K562 (cell line): Measurements from ENCODE around the gene ALOXE3. TPM values are rescaled to one million over a fixed set of nuclear protein-coding genes. Genes with fewer than 3 reads are reported as not detected.

Source experiments
- ATAC-seq: fragments of 200-7000 bp; cut with Tn5 transposase; 3 replicates; pipeline ENCODE4 v1.9.1; 2020; ENCODE audit warnings: moderate library complexity
- BruUV-seq: library from RNA; stranded (reverse); fragments of 400-500 nt; replicated peaks from 2 replicates; lab custom pipeline; 2021; lab: Mats Ljungman, UMichigan
- CTCF ChIA-PET: fragments of 300-600 bp; formaldehyde crosslinking; extraction: SDS; loops from one replicate; lab custom pipeline; 2021; ENCODE audit warnings: low intra/inter-chr PET ratio; lab: Yijun Ruan, JAX
- POLR2A ChIA-PET: fragments of 300-600, 350-650 bp; sonication (Branson Sonifier 250); formaldehyde crosslinking; extraction: SDS; loops from one replicate; lab custom pipeline; 2021; ENCODE audit warnings: antibody characterized with exemption, inconsistent platforms; lab: Yijun Ruan, JAX
- DNase-seq, 4 experiments: peaks; one replicate each; pipeline versions ENCODE4 v3.0.0 to v3.0.0-alpha.2; 2011 to 2018; ENCODE audit warnings: low spot score in 3 of 4, mixed read lengths in 3 of 4; ENCODE audit errors: extremely low read depth in 1 of 4
- FAIRE-seq: peaks from 2 replicates; lab custom pipeline; 2011; peaks lifted over from hg19 to GRCh38; lab: Jason Lieb, UNC
- H2AFZ ChIP-seq: 2 replicates; pipeline ENCODE4 v1.6.0; 2011; ENCODE audit warnings: low read depth, low read length, control low read depth, inconsistent platforms
- H3K27ac ChIP-seq: fragments of 200-600 bp; 3 replicates; pipeline ENCODE4 v1.8.0; 2011; ENCODE audit warnings: low read depth, mild to moderate bottlenecking, control low read depth, inconsistent platforms, low read length, moderate library complexity, mixed read lengths; ENCODE audit errors: extremely low read depth
- H3K27me3 ChIP-seq, 2 experiments: fragments of 300-600 bp in 1 of 2; 2 replicates in 1 of 2; 3 replicates in 1 of 2; pipeline versions ENCODE4 v1.6.0 to v1.8.0; 2011; ENCODE audit warnings: inconsistent platforms in 2 of 2, low read length in 2 of 2, mild to moderate bottlenecking in 1 of 2, mixed read lengths in 1 of 2, moderate library complexity in 1 of 2; ENCODE audit not compliant: control insufficient read depth in 2 of 2, insufficient read depth in 2 of 2
- H3K36me3 ChIP-seq: fragments of 300-600 bp; 3 replicates; pipeline ENCODE4 v1.8.0; 2011; ENCODE audit warnings: mild to moderate bottlenecking, low read length, inconsistent platforms; ENCODE audit not compliant: control insufficient read depth, insufficient read depth
- H3K4me1 ChIP-seq, 2 experiments: fragments of 200-600 bp in 1 of 2; replicated peaks in 1 of 2; 2 replicates in 1 of 2; 3 replicates in 1 of 2; pipeline versions ENCODE4 v1.5.1 to v1.8.0; 2011; ENCODE audit warnings: inconsistent platforms in 2 of 2, low read length in 2 of 2, mild to moderate bottlenecking in 1 of 2, mixed read lengths in 1 of 2, moderate library complexity in 1 of 2; ENCODE audit not compliant: control insufficient read depth in 2 of 2, insufficient read depth in 2 of 2
- H3K4me2 ChIP-seq: 2 replicates; pipeline ENCODE4 v1.6.1; 2011; ENCODE audit warnings: low read length, control low read depth, inconsistent platforms, mixed read lengths; ENCODE audit not compliant: insufficient read depth
- H3K4me3 ChIP-seq: fragments of 200-600 bp; sonication (generic), shearing (Covaris generic); 2 replicates; pipeline ENCODE4 v1.5.1; 2016; ENCODE audit warnings: control low read depth, inconsistent platforms
- H3K79me2 ChIP-seq: fragments of 200-600 bp; 3 replicates; pipeline ENCODE4 v1.8.0; 2011; ENCODE audit warnings: low read length, inconsistent platforms; ENCODE audit not compliant: control insufficient read depth, insufficient read depth
- H3K9ac ChIP-seq, 2 experiments: 2 replicates each; pipeline versions ENCODE4 v1.6.0 to v1.6.1; 2011; ENCODE audit warnings: low read depth in 2 of 2, low read length in 2 of 2, control low read depth in 1 of 2, inconsistent platforms in 1 of 2, mild to moderate bottlenecking in 1 of 2, mixed read lengths in 1 of 2; ENCODE audit not compliant: insufficient read depth in 1 of 2
- H3K9me1 ChIP-seq: one replicate; pipeline ENCODE4 v1.6.0; 2011; ENCODE audit warnings: inconsistent platforms, mild to moderate bottlenecking, low read length, moderate library complexity; ENCODE audit not compliant: control insufficient read depth, insufficient read depth
- H3K9me3 ChIP-seq: replicated peaks from 2 replicates; pipeline ENCODE4 v1.5.1; 2011; ENCODE audit warnings: low read depth, low read length, inconsistent platforms; ENCODE audit not compliant: control insufficient read depth, insufficient read depth
- H4K20me1 ChIP-seq: replicated peaks from 2 replicates; pipeline ENCODE4 v1.6.1; 2011; ENCODE audit warnings: low read length, inconsistent platforms, mixed read lengths; ENCODE audit not compliant: control insufficient read depth, insufficient read depth
- ATF1 ChIP-seq, 2 experiments: fragments of 450-650 bp in 1 of 2; IDR thresholded peaks; 2 replicates each; pipeline ENCODE4 v1.6.1; 2016; ENCODE audit warnings: missing compliant biosample characterization in 1 of 2, missing genetic modification characterization in 1 of 2
- BCOR ChIP-seq: fragments of 450-650 bp; IDR thresholded peaks from 2 replicates; pipeline ENCODE4 v1.6.1; 2016
- CEBPG ChIP-seq, 3 experiments: fragments of 200-800 bp in 1 of 3; sonication (Bioruptor generic) in 1 of 3; sonication (generic) in 1 of 3; formaldehyde crosslinking in 1 of 3; IDR thresholded peaks in 2 of 3; conservative IDR thresholded peaks in 1 of 3; 2 replicates each; pipeline versions ENCODE4 v1.6.1 to v1.8.0; 2016 to 2022; ENCODE audit warnings: missing compliant biosample characterization in 2 of 3, missing genetic modification characterization in 2 of 3, mild to moderate bottlenecking in 1 of 3, missing genetic modification reagents in 1 of 3
- CTCF ChIP-seq, 3 experiments: IDR thresholded peaks in 2 of 3; conservative IDR thresholded peaks in 1 of 3; 2 replicates each; pipeline ENCODE4 v1.5.1; 2011 to 2012; ENCODE audit warnings: low read length in 3 of 3, mild to moderate bottlenecking in 3 of 3, control low read depth in 2 of 3, improper control_type of control experiment in 1 of 3, inconsistent platforms in 1 of 3, low read depth in 1 of 3, mixed read lengths in 1 of 3, moderate library complexity in 1 of 3; ENCODE audit not compliant: insufficient read depth in 2 of 3
- RFX1 ChIP-seq: fragments of 450-650 bp; IDR thresholded peaks from 2 replicates; pipeline ENCODE4 v1.6.1; 2016; ENCODE audit warnings: mild to moderate bottlenecking, moderate library complexity
- SMC3 ChIP-seq: conservative IDR thresholded peaks from 2 replicates; pipeline ENCODE4 v1.6.1; 2011; ENCODE audit warnings: low read depth, low read length, improper control_type of control experiment; ENCODE audit not compliant: insufficient read depth
- ZNF696 ChIP-seq: fragments of 250-450 bp; sonication (Bioruptor Pico); conservative IDR thresholded peaks from 2 replicates; pipeline ENCODE4 v1.4.0; 2020; ENCODE audit warnings: mild to moderate bottlenecking, moderate library complexity
- WGBS: fragments of 100-300 bp; shearing (Covaris generic); methylation state at CpG from one replicate; pipeline ENCODE4 v1.1.6; 2016; ENCODE audit warnings: low coverage, mixed read lengths; ENCODE audit not compliant: insufficient coverage; ENCODE audit errors: missing lambda C conversion rate; 5-methylcytosine and 5-hydroxymethylcytosine counted together
- in situ Hi-C: fragments of 300-500 bp; cut with MboI; formaldehyde crosslinking; loops from 4 replicates; pipeline ENCODE4 v1.15.0; 2018; ENCODE audit warnings: inconsistent platforms, mixed read lengths
- intact Hi-C: fragments of 100-400 bp; cut with micrococcal nuclease; formaldehyde crosslinking; loops from 2 replicates; pipeline ENCODE4 v1.14.2; 2022
- polyA plus RNA-seq, 8 experiments: library from polyadenylated mRNA; depleted of rRNA in 4 of 8; stranded (reverse) in 5 of 8; unstranded in 3 of 8; fragments of >200 nt; fragmentation: Nextera tagmentation in 2 of 8; fragmentation: Illumina TruSeq in 1 of 8; extraction: Ambion mirVana in 2 of 8; extraction: Trizol in 1 of 8; gene quantifications; 2 replicates each; pipeline versions ENCODE4 v1.2.1 to v1.2.3, GENCODE V29; 2011 to 2014; ENCODE audit warnings: inconsistent platforms in 1 of 8, missing spikeins in 1 of 8
- total RNA-seq, 7 experiments: library from RNA; depleted of rRNA in 6 of 7; stranded (reverse); fragments of >200 nt in 6 of 7; fragmentation: Illumina TruSeq in 2 of 7; extraction: Trizol in 2 of 7; gene quantifications; 2 replicates each; pipeline versions ENCODE4 v1.2.1 to v1.2.3, GENCODE V29; 2011 to 2021; ENCODE audit warnings: low replicate concordance in 1 of 7
- TF ChIP-seq, protein P1 (sequence below), 2 experiments: fragments of 450-650 bp; formaldehyde crosslinking in 1 of 2; IDR thresholded peaks; 2 replicates each; pipeline versions ENCODE4 v1.4.0 to v1.6.1; 2014 to 2020; ENCODE audit warnings: mild to moderate bottlenecking in 2 of 2, borderline replicate concordance in 1 of 2, low read depth in 1 of 2

The ALOXE3 gene
- total and polyA plus RNA-seq, 9 of the 15 experiments (the other 6 are each of a cell fraction or from before 2014, with no cell fraction given) = 0.04 TPM; not detected in 8

GRCh38 chr17:8073627-8074484, 44.5 kb downstream of the ALOXE3 start:
- BruUV-seq = no TSS peak
- peak; percentile 68 to 76 (median 70) for DNase-seq
- Histone ChIP-seq H3K4me3 (no peak overlapping the region), H3K36me3 (no peaks in the 10 kb centered on the region), H3K27ac (no peak overlapping the region), H3K4me2 (peak overlapping the region; percentile 62; the same call in 1 of the 2 replicates), H2AFZ (no peak overlapping the region), H3K4me1 (peaks cover 5 to 22% of the 10 kb centered on the region in 2 experiments; a peak in 3 of 5 replicates), H4K20me1 (no peaks in the 10 kb centered on the region), H3K9me3 (no peaks in the 10 kb centered on the region), H3K9me1 (no peaks in the 10 kb centered on the region), H3K79me2 (no peaks in the 10 kb centered on the region), H3K27me3 (peaks cover 0 to 25% of the 10 kb centered on the region in 2 experiments; a peak in 3 of 5 replicates), H3K9ac (peak overlapping the region in 1 of 2 experiments; percentile 88; a peak in 2 of 4 replicates)
- ChIA-PET CTCF (no interaction called here), POLR2A (interaction anchor here (0.6 to 2.1 kb wide), 5 partner anchors 9 to 188 kb away, joined by 3 to 9 read pairs (median 3); partner anchors contain the start of gene CTC1)
- WGBS = 1% methylated on average over 17 of the region's 28 CpGs
- intact Hi-C loops (loop anchor here (5.0 kb wide), 1 partner anchor 38 kb away; no protein-coding TSS in a partner anchor), in situ Hi-C loops (loop anchor here (25.0 kb wide), 2 partner anchors 713 to 913 kb away; partner anchors contain the start of gene MFSD6L)
- peak; percentile 92 for ATAC-seq
- FAIRE-seq = peak; percentile 54
- TF ChIP-seq, protein P1, sequence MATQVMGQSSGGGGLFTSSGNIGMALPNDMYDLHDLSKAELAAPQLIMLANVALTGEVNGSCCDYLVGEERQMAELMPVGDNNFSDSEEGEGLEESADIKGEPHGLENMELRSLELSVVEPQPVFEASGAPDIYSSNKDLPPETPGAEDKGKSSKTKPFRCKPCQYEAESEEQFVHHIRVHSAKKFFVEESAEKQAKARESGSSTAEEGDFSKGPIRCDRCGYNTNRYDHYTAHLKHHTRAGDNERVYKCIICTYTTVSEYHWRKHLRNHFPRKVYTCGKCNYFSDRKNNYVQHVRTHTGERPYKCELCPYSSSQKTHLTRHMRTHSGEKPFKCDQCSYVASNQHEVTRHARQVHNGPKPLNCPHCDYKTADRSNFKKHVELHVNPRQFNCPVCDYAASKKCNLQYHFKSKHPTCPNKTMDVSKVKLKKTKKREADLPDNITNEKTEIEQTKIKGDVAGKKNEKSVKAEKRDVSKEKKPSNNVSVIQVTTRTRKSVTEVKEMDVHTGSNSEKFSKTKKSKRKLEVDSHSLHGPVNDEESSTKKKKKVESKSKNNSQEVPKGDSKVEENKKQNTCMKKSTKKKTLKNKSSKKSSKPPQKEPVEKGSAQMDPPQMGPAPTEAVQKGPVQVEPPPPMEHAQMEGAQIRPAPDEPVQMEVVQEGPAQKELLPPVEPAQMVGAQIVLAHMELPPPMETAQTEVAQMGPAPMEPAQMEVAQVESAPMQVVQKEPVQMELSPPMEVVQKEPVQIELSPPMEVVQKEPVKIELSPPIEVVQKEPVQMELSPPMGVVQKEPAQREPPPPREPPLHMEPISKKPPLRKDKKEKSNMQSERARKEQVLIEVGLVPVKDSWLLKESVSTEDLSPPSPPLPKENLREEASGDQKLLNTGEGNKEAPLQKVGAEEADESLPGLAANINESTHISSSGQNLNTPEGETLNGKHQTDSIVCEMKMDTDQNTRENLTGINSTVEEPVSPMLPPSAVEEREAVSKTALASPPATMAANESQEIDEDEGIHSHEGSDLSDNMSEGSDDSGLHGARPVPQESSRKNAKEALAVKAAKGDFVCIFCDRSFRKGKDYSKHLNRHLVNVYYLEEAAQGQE (IDR thresholded peaks at IDR 0.05; ENCODE audit: borderline replicate concordance) = 0 out of 2 replicates have a peak, but pooled peaks have one; percentile 37
- TF ChIP-seq, protein P1 (CRISPR knock-in tag; IDR thresholded peaks at IDR 0.05; ENCODE audit: low read depth) = no peak
- TF ChIP-seq CTCF (IDR thresholded peaks at IDR 0.05 in 2 of 3, conservative IDR thresholded peaks at IDR 0.05 in 1 of 3; ENCODE audit: insufficient read depth in 2 of 3, low read depth in 1 of 3, low read length in 3 of 3) = peak; percentile 74 to 84 (median 76)
- peak; percentile 69 for TF ChIP-seq RFX1
- no peak for TF ChIP-seq ATF1 (CRISPR knock-in tag; IDR thresholded peaks at IDR 0.05)
- TF ChIP-seq ATF1 (tag; IDR thresholded peaks at IDR 0.05) = peak; percentile 66
- TF ChIP-seq SMC3 = peak; percentile 47; the same call in 1 of the 2 replicates
- no peak for TF ChIP-seq ZNF696 (CRISPR knock-in tag)
- TF ChIP-seq CEBPG (CRISPR knock-in tag; IDR thresholded peaks at IDR 0.05) = no peak
- no peak for TF ChIP-seq CEBPG (tag; conservative IDR thresholded peaks at IDR 0.05 in 1 of 2, IDR thresholded peaks at IDR 0.05 in 1 of 2)
- TF ChIP-seq BCOR = no peak
